Astrocyte (in vitro differentiated cells and primary cell): ENCODE data around the gene PYGB. TPM values are rescaled to one million over a fixed set of nuclear protein-coding genes. Genes with fewer than 3 reads are reported as not detected.

Experiments
- DNase-seq: peaks from one replicate; pipeline ENCODE4 v3.0.0-alpha.2; 2010; ENCODE audit warnings: low read depth
- FAIRE-seq: peaks from 2 replicates; lab custom pipeline; 2011; peaks lifted over from hg19 to GRCh38; lab: Jason Lieb, UNC
- H2AFZ ChIP-seq: 2 replicates; pipeline ENCODE4 v1.6.0; 2012; ENCODE audit warnings: low read depth, low read length, inconsistent platforms
- H3K27ac ChIP-seq: 2 replicates; pipeline ENCODE4 v1.5.1; 2011; ENCODE audit warnings: low read depth, low read length, inconsistent platforms
- H3K27me3 ChIP-seq: 2 replicates; pipeline ENCODE4 v1.6.0; 2011; ENCODE audit warnings: low read length, inconsistent platforms; ENCODE audit not compliant: insufficient read depth
- H3K36me3 ChIP-seq: 2 replicates; pipeline ENCODE4 v1.5.1; 2011; ENCODE audit warnings: low read length, inconsistent platforms; ENCODE audit not compliant: insufficient read depth
- H3K4me1 ChIP-seq: 2 replicates; pipeline ENCODE4 v1.5.1; 2011; ENCODE audit warnings: low read length, inconsistent platforms; ENCODE audit not compliant: insufficient read depth
- H3K4me2 ChIP-seq: 2 replicates; pipeline ENCODE4 v1.6.0; 2012; ENCODE audit warnings: low read length, inconsistent platforms
- H3K4me3 ChIP-seq: 2 replicates; pipeline ENCODE4 v1.5.1; 2011; ENCODE audit warnings: low read depth, mild to moderate bottlenecking, low read length, inconsistent platforms; ENCODE audit not compliant: insufficient read depth
- H3K79me2 ChIP-seq: 2 replicates; pipeline ENCODE4 v1.6.0; 2012; ENCODE audit warnings: mild to moderate bottlenecking, low read length, inconsistent platforms; ENCODE audit not compliant: insufficient read depth
- H3K9ac ChIP-seq: 2 replicates; pipeline ENCODE4 v1.6.0; 2012; ENCODE audit warnings: mild to moderate bottlenecking, low read length, inconsistent platforms
- H3K9me3 ChIP-seq: 2 replicates; pipeline ENCODE4 v1.5.1; 2012; ENCODE audit warnings: low read depth, mild to moderate bottlenecking, low read length, inconsistent platforms; ENCODE audit not compliant: insufficient read depth
- H4K20me1 ChIP-seq: 2 replicates; pipeline ENCODE4 v1.6.0; 2012; ENCODE audit warnings: low read length, inconsistent platforms; ENCODE audit not compliant: insufficient read depth
- H3K27ac Mint-ChIP-seq: one replicate; pipeline ENCODE4 v1.8.0; 2021; ENCODE audit warnings: mild to moderate bottlenecking, mixed read lengths; ENCODE audit not compliant: unreplicated experiment
- H3K27me3 Mint-ChIP-seq: one replicate; pipeline ENCODE4 v1.8.0; 2021; ENCODE audit warnings: low read depth, mixed read lengths; ENCODE audit not compliant: unreplicated experiment
- H3K36me3 Mint-ChIP-seq: one replicate; pipeline ENCODE4 v1.8.0; 2021; ENCODE audit warnings: low read depth, mixed read lengths; ENCODE audit not compliant: unreplicated experiment
- H3K4me1 Mint-ChIP-seq: one replicate; pipeline ENCODE4 v1.8.0; 2021; ENCODE audit warnings: low read depth, mixed read lengths; ENCODE audit not compliant: unreplicated experiment
- H3K4me3 Mint-ChIP-seq: one replicate; pipeline ENCODE4 v1.8.0; 2021; ENCODE audit warnings: mild to moderate bottlenecking, moderate library complexity, mixed read lengths; ENCODE audit not compliant: unreplicated experiment
- H3K9me3 Mint-ChIP-seq: one replicate; pipeline ENCODE4 v1.8.0; 2021; ENCODE audit warnings: mild to moderate bottlenecking, mixed read lengths; ENCODE audit not compliant: unreplicated experiment
- CTCF ChIP-seq: IDR thresholded peaks from 2 replicates; pipeline ENCODE4 v1.5.1; 2011; ENCODE audit warnings: low read depth, mild to moderate bottlenecking, inconsistent platforms, low read length, moderate library complexity; ENCODE audit not compliant: insufficient read depth
- EZH2 ChIP-seq: IDR thresholded peaks from 2 replicates; pipeline ENCODE4 v1.6.1; 2012; ENCODE audit warnings: mild to moderate bottlenecking, low read length, inconsistent platforms; ENCODE audit not compliant: insufficient read depth
- total RNA-seq: library from RNA; stranded (reverse); gene quantifications from 2 replicates; pipeline ENCODE4 v1.2.1, GENCODE V29; 2021

The PYGB gene
- total RNA-seq, 1 donor from 2014 or later, result 206 TPM

- peaks cover 27% of the 10 kb centered on the region for H3K36me3 ChIP-seq
- H3K4me1 Mint-ChIP-seq, result no peaks in the 10 kb centered on the region
- DNase-seq (peak; percentile 12), FAIRE-seq (no peak)
- peaks cover 54% of the 10 kb centered on the region for H4K20me1 ChIP-seq
- H3K9ac ChIP-seq, result no peak overlapping the region
- H2AFZ ChIP-seq, result no peak overlapping the region
- no peak overlapping the region for H3K4me3 Mint-ChIP-seq
- H3K27me3 ChIP-seq, result no peaks in the 10 kb centered on the region
- H3K27me3 Mint-ChIP-seq, result no peaks in the 10 kb centered on the region
- H3K79me2 ChIP-seq, result peaks cover 13% of the 10 kb centered on the region
- H3K36me3 Mint-ChIP-seq, result peaks cover 21% of the 10 kb centered on the region
- TF ChIP-seq EZH2, result no peak
- no peak for TF ChIP-seq CTCF
- no peaks in the 10 kb centered on the region for H3K9me3 ChIP-seq
- no peak overlapping the region for H3K27ac Mint-ChIP-seq
- no peaks in the 10 kb centered on the region for H3K9me3 Mint-ChIP-seq
- no peak overlapping the region for H3K27ac ChIP-seq
- no peaks in the 10 kb centered on the region for H3K4me1 ChIP-seq
- H3K4me2 ChIP-seq, result no peak overlapping the region
- no peak overlapping the region for H3K4me3 ChIP-seq
Observed at GRCh38 chr20:25279403-25279802, 31.5 kb downstream of the PYGB start.

GRCh38 chr20:25280051-25280573, 32.2 kb downstream of the PYGB start:
- no peaks in the 10 kb centered on the region for H3K4me1 Mint-ChIP-seq
- Histone ChIP-seq H3K27me3 (no peaks in the 10 kb centered on the region), H3K4me3 (no peak overlapping the region), H3K9ac (no peak overlapping the region), H4K20me1 (peaks cover 48% of the 10 kb centered on the region), H2AFZ (no peak overlapping the region), H3K9me3 (no peaks in the 10 kb centered on the region), H3K79me2 (peaks cover 12% of the 10 kb centered on the region), H3K27ac (no peak overlapping the region), H3K4me1 (no peaks in the 10 kb centered on the region), H3K36me3 (peaks cover 34% of the 10 kb centered on the region), H3K4me2 (no peak overlapping the region)
- TF ChIP-seq EZH2, result no peak
- no peak for TF ChIP-seq CTCF
- DNase-seq, result no peak
- no peaks in the 10 kb centered on the region for H3K27me3 Mint-ChIP-seq
- no peak for FAIRE-seq
- peaks cover 21% of the 10 kb centered on the region for H3K36me3 Mint-ChIP-seq
- no peaks in the 10 kb centered on the region for H3K9me3 Mint-ChIP-seq
- H3K27ac Mint-ChIP-seq, result no peak overlapping the region
- H3K4me3 Mint-ChIP-seq, result no peak overlapping the region
